Neural cell (in vitro differentiated cells): Measurements from ENCODE around the gene LPIN1. TPM values are rescaled to one million over a fixed set of nuclear protein-coding genes. Genes with fewer than 3 reads are reported as not detected.

Experiments
- H2AFZ ChIP-seq: fragments of 200-600, 300-800 bp; sonication (generic), shearing (Covaris generic); 2 replicates; pipeline ENCODE4 v1.6.0; 2014; ENCODE audit warnings: low read depth, mild to moderate bottlenecking, antibody characterized with exemption, low read length, moderate library complexity
- H3F3A ChIP-seq: fragments of 200-600 bp; shearing (Covaris generic); 2 replicates; pipeline ENCODE4 v1.6.1; 2016; ENCODE audit warnings: mild to moderate bottlenecking, moderate library complexity, mixed read lengths, antibody characterized with exemption, low read length; ENCODE audit not compliant: insufficient read depth, poor library complexity, severe bottlenecking
- H3K27ac ChIP-seq: fragments of 200-600, 300-800 bp; sonication (generic), shearing (Covaris generic); 2 replicates; pipeline ENCODE4 v1.5.1; 2014; ENCODE audit warnings: mild to moderate bottlenecking, low read length, moderate library complexity
- H3K27me3 ChIP-seq: fragments of 300-800, 200-600 bp; sonication (generic), shearing (Covaris generic); 2 replicates; pipeline ENCODE4 v1.6.0; 2014; ENCODE audit warnings: mild to moderate bottlenecking, low read depth, low read length, moderate library complexity; ENCODE audit not compliant: insufficient read depth
- H3K36me3 ChIP-seq: fragments of 300-800, 200-600 bp; sonication (generic), shearing (Covaris generic); 2 replicates; pipeline ENCODE4 v1.5.1; 2014; ENCODE audit warnings: mild to moderate bottlenecking, antibody characterized with exemption, low read length, moderate library complexity; ENCODE audit not compliant: insufficient read depth
- H3K4me2 ChIP-seq: fragments of 300-800, 200-600 bp; sonication (generic), shearing (Covaris generic); 2 replicates; pipeline ENCODE4 v1.6.0; 2014; ENCODE audit warnings: mild to moderate bottlenecking, low read length
- H3K4me3 ChIP-seq: fragments of 300-800, 200-600 bp; sonication (generic), shearing (Covaris generic); 2 replicates; pipeline ENCODE4 v1.5.1; 2014; ENCODE audit warnings: mild to moderate bottlenecking, low read length, moderate library complexity
- H3K79me2 ChIP-seq: fragments of 200-600 bp; shearing (Covaris generic); replicated peaks from 2 replicates; pipeline ENCODE4 v1.6.0; 2014; ENCODE audit warnings: mild to moderate bottlenecking, low read length, moderate library complexity; ENCODE audit not compliant: insufficient read depth
- H3K9ac ChIP-seq: fragments of 300-800, 200-600 bp; sonication (generic), shearing (Covaris generic); 2 replicates; pipeline ENCODE4 v1.6.1; 2016; ENCODE audit warnings: mild to moderate bottlenecking, low read length, mixed read lengths
- H3K9me2 ChIP-seq: fragments of 200-600 bp; shearing (Covaris generic); 2 replicates; pipeline ENCODE4 v1.6.1; 2016; ENCODE audit warnings: mild to moderate bottlenecking, low read length, mixed read lengths; ENCODE audit not compliant: insufficient read depth
- H3K9me3 ChIP-seq: fragments of 200-600, 300-800 bp; sonication (generic), shearing (Covaris generic); 2 replicates; pipeline ENCODE4 v1.6.1; 2016; ENCODE audit warnings: mild to moderate bottlenecking, mixed run types, low read length, moderate library complexity, mixed read lengths
- H4K20me1 ChIP-seq: fragments of 200-600 bp; shearing (Covaris generic); 2 replicates; pipeline ENCODE4 v1.6.1; 2016; ENCODE audit warnings: mild to moderate bottlenecking, mixed run types; ENCODE audit not compliant: insufficient read depth
- EP300 ChIP-seq: fragments of 450-650 bp; conservative IDR thresholded peaks from 2 replicates; pipeline ENCODE4 v1.6.1; 2014; ENCODE audit warnings: antibody characterized with exemption, mild to moderate bottlenecking, moderate library complexity; ENCODE audit not compliant: poor library complexity, severe bottlenecking
- EZH2 ChIP-seq: fragments of 200-600, 300-800 bp; shearing (Covaris generic), sonication (generic); IDR thresholded peaks from 2 replicates; pipeline ENCODE4 v1.6.1; 2014; ENCODE audit warnings: antibody characterized with exemption, low read length, borderline replicate concordance, mild to moderate bottlenecking; ENCODE audit not compliant: insufficient read depth, poor library complexity, severe bottlenecking
- MXI1 ChIP-seq: fragments of 450-650 bp; conservative IDR thresholded peaks from 2 replicates; pipeline ENCODE4 v1.6.1; 2014; ENCODE audit warnings: antibody characterized with exemption, mild to moderate bottlenecking; ENCODE audit not compliant: poor library complexity, severe bottlenecking
- POLR2AphosphoS5 ChIP-seq: IDR thresholded peaks from 2 replicates; pipeline ENCODE4 v1.6.1; 2012
- RAD21 ChIP-seq: fragments of 450-650 bp; conservative IDR thresholded peaks from 2 replicates; pipeline ENCODE4 v1.6.1; 2014; ENCODE audit warnings: antibody characterized with exemption, mild to moderate bottlenecking, moderate library complexity
- SMC3 ChIP-seq: fragments of 450-650 bp; conservative IDR thresholded peaks from 2 replicates; pipeline ENCODE4 v1.6.1; 2014; ENCODE audit warnings: antibody characterized with exemption, mild to moderate bottlenecking, moderate library complexity; ENCODE audit not compliant: poor library complexity
- TAF1 ChIP-seq: IDR thresholded peaks from 2 replicates; pipeline ENCODE4 v1.6.1; 2012; ENCODE audit warnings: low read depth
- polyA plus RNA-seq: library from polyadenylated mRNA; depleted of rRNA; stranded (reverse); fragments of >200 nt; gene quantifications from 2 replicates; pipeline ENCODE4 v1.2.3, GENCODE V29; 2014
- TF ChIP-seq, protein P1 (sequence below): fragments of 450-650 bp; IDR thresholded peaks from 2 replicates; pipeline ENCODE4 v1.5.1; 2014; ENCODE audit warnings: antibody characterized with exemption, mild to moderate bottlenecking, moderate library complexity; ENCODE audit not compliant: poor library complexity, severe bottlenecking
- TF ChIP-seq, protein P2 (sequence below): IDR thresholded peaks from 2 replicates; pipeline ENCODE4 v1.6.1; 2012; ENCODE audit warnings: borderline replicate concordance

Gene LPIN1
- polyA plus RNA-seq, 1 donor from 2014 or later, result 47.5 TPM

DNA sequence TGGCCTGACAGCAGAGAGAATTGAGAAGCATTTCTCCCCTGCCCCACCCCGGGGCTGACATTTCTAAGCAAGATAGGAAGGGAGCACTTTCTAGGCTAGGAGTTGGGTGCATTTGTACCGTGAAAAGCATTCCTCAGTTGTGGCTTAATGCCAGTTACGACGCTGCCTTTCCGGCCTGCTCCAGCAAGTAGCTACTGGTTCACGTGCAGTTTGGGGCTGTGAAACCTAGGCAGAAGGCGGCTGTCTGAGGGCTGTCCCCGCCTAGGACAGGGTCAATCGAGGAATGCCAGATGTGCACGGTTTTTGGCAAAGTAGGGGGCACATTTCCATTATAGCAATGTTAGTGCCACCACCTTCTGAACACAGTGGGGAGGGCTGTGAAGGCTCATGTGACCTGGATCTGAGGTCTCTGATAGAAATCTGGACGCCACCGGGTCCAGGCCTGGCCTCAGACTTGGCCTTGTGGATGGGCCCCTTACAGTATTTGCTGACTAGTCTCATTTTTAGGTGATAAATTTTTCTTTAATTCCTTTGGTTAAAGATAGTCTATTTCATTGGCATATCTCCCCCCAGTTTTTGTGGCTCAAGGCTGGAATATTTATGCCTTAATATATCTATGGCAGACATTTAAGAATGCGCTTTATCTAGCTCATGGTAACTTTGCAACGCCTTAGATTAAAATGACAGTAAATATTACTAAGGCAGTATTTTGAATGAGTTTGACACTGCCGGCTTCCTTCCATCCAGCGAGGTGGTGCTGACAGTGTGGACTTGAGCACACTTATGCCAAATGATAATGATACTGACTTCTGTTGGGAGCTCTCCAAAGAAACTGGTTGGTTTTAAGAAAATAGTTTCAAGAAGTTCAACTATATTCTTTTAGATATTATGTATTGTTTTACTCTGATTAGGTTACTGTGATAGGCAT is 78.7 kb downstream of the LPIN1 start:
- TF ChIP-seq MXI1 (no peak), TAF1 (no peak), RAD21 (no peak), EZH2 (no peak), EP300 (no peak), SMC3 (no peak), POLR2AphosphoS5 (no peak)
- TF ChIP-seq, protein P1, sequence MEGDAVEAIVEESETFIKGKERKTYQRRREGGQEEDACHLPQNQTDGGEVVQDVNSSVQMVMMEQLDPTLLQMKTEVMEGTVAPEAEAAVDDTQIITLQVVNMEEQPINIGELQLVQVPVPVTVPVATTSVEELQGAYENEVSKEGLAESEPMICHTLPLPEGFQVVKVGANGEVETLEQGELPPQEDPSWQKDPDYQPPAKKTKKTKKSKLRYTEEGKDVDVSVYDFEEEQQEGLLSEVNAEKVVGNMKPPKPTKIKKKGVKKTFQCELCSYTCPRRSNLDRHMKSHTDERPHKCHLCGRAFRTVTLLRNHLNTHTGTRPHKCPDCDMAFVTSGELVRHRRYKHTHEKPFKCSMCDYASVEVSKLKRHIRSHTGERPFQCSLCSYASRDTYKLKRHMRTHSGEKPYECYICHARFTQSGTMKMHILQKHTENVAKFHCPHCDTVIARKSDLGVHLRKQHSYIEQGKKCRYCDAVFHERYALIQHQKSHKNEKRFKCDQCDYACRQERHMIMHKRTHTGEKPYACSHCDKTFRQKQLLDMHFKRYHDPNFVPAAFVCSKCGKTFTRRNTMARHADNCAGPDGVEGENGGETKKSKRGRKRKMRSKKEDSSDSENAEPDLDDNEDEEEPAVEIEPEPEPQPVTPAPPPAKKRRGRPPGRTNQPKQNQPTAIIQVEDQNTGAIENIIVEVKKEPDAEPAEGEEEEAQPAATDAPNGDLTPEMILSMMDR, result no peak
- TF ChIP-seq, protein P2, sequence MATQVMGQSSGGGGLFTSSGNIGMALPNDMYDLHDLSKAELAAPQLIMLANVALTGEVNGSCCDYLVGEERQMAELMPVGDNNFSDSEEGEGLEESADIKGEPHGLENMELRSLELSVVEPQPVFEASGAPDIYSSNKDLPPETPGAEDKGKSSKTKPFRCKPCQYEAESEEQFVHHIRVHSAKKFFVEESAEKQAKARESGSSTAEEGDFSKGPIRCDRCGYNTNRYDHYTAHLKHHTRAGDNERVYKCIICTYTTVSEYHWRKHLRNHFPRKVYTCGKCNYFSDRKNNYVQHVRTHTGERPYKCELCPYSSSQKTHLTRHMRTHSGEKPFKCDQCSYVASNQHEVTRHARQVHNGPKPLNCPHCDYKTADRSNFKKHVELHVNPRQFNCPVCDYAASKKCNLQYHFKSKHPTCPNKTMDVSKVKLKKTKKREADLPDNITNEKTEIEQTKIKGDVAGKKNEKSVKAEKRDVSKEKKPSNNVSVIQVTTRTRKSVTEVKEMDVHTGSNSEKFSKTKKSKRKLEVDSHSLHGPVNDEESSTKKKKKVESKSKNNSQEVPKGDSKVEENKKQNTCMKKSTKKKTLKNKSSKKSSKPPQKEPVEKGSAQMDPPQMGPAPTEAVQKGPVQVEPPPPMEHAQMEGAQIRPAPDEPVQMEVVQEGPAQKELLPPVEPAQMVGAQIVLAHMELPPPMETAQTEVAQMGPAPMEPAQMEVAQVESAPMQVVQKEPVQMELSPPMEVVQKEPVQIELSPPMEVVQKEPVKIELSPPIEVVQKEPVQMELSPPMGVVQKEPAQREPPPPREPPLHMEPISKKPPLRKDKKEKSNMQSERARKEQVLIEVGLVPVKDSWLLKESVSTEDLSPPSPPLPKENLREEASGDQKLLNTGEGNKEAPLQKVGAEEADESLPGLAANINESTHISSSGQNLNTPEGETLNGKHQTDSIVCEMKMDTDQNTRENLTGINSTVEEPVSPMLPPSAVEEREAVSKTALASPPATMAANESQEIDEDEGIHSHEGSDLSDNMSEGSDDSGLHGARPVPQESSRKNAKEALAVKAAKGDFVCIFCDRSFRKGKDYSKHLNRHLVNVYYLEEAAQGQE, result no peak
- no peak overlapping the region for H3K27ac ChIP-seq

DNA sequence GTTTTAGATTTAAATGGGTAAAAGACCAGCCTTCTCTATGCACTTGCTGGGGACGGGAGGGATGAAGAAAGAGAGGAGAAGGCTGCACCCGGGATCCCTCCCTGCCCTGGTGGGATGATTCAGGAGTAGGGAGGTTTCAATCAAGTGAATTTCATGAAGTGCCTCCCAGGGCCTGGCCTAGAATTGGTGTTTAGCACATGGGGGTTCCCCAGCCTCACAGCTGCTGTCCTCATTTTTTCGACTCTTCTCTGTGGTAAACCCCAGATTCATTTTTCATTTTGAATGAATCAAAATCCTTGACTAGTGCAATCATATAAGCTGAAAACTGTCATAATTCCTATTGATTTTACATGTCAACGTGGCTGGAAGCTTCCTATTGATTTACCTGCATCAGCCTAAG is 81.1 kb downstream of the LPIN1 start:
- H3K9me3 ChIP-seq, result no peaks in the 10 kb centered on the region
- no peaks in the 10 kb centered on the region for H3K9me2 ChIP-seq
- H3F3A ChIP-seq, result no peaks in the 10 kb centered on the region
- no peaks in the 10 kb centered on the region for H3K79me2 ChIP-seq
- no peaks in the 10 kb centered on the region for H3K27me3 ChIP-seq
- no peaks in the 10 kb centered on the region for H3K36me3 ChIP-seq
- no peak overlapping the region for H3K4me2 ChIP-seq
- H2AFZ ChIP-seq, result no peak overlapping the region
- no peaks in the 10 kb centered on the region for H4K20me1 ChIP-seq
- H3K9ac ChIP-seq, result no peak overlapping the region
- no peak overlapping the region for H3K27ac ChIP-seq
- TF ChIP-seq MXI1 (no peak), EZH2 (no peak), EP300 (no peak), TAF1 (no peak), POLR2AphosphoS5 (no peak), SMC3 (no peak), RAD21 (no peak)
- TF ChIP-seq, protein P2, result no peak
- TF ChIP-seq, protein P1, result no peak
- no peak overlapping the region for H3K4me3 ChIP-seq

More for the DNA sequence above, 78.7 kb downstream of the LPIN1 start:
- Histone ChIP-seq H3F3A (no peaks in the 10 kb centered on the region), H3K79me2 (no peaks in the 10 kb centered on the region), H3K9me2 (no peaks in the 10 kb centered on the region), H2AFZ (no peak overlapping the region), H3K4me3 (no peak overlapping the region), H3K27me3 (no peaks in the 10 kb centered on the region), H4K20me1 (no peaks in the 10 kb centered on the region), H3K4me2 (no peak overlapping the region), H3K9ac (no peak overlapping the region), H3K9me3 (no peaks in the 10 kb centered on the region), H3K36me3 (peaks cover 5% of the 10 kb centered on the region)
